ENCODE data around the gene TBC1D22A. TPM values are rescaled to one million over a fixed set of nuclear protein-coding genes. Genes with fewer than 3 reads are reported as not detected.

TBC1D22A gene
- total and polyA plus RNA-seq, 2 experiments from 2014 or later, result 9.6 to 13.3 TPM

- no peak for TF ChIP-seq JUNB (IDR thresholded peaks at IDR 0.05; ENCODE audit: unreplicated experiment)
- no peak for TF ChIP-seq EZH2phosphoT487 (IDR thresholded peaks at IDR 0.05; ENCODE audit: unreplicated experiment)
- TF ChIP-seq REST (IDR thresholded peaks at IDR 0.05; ENCODE audit: unreplicated experiment), result no peak
- TF ChIP-seq ZNF462 (CRISPR knock-in tag; IDR thresholded peaks at IDR 0.05), result no peak
- TF ChIP-seq ZNF331 (CRISPR knock-in tag; IDR thresholded peaks at IDR 0.05; ENCODE audit: low read depth), result no peak
- TF ChIP-seq ZNF114 (CRISPR knock-in tag; IDR thresholded peaks at IDR 0.05), result no peak
- TF ChIP-seq CREB1 (CRISPR knock-in tag; IDR thresholded peaks at IDR 0.05; ENCODE audit: low read depth), result no peak
- TF ChIP-seq ETS1 (IDR thresholded peaks at IDR 0.05), result no peak
- TF ChIP-seq POLR2AphosphoS5 (IDR thresholded peaks at IDR 0.05; ENCODE audit: low read depth), result no peak
- no peak for TF ChIP-seq CTCF (conservative IDR thresholded peaks at IDR 0.05; ENCODE audit: low read depth in 2 of 2)
- no peak for TF ChIP-seq EZH2 (IDR thresholded peaks at IDR 0.05; ENCODE audit: low read depth, unreplicated experiment)
- no peak for TF ChIP-seq NANOG (IDR thresholded peaks at IDR 0.05; ENCODE audit: borderline replicate concordance)
- no peak for TF ChIP-seq STAT1 (IDR thresholded peaks at IDR 0.05; ENCODE audit: unreplicated experiment)
- ATAC-seq (no peak), DNase-seq (ENCODE audit: low spot score) (no peak)
- H3K9me2 ChIP-seq (ENCODE audit: insufficient read depth), result no peaks in the 10 kb centered on the region
- H2AFZ ChIP-seq, result no peak overlapping the region
- no peak overlapping the region for H3K27ac ChIP-seq (ENCODE audit: low read depth)
- Mint-ChIP-seq H3K4me1 (no peaks in the 10 kb centered on the region), H3K27ac (no peak overlapping the region), H3K27me3 (ENCODE audit: insufficient read depth, low read depth, poor library complexity) (peaks cover 6% of the 10 kb centered on the region), H3K36me3 (ENCODE audit: low read depth) (peaks cover 39% of the 10 kb centered on the region), H3K4me3 (no peak overlapping the region), H3K9me3 (peaks cover 85% of the 10 kb centered on the region)
- H3K4me1 ChIP-seq (ENCODE audit: insufficient read depth), result no peaks in the 10 kb centered on the region
- H3K27me3 ChIP-seq (ENCODE audit: insufficient read depth), result no peaks in the 10 kb centered on the region
- H4K20me1 ChIP-seq (replicated peaks; ENCODE audit: insufficient read depth), result no peaks in the 10 kb centered on the region
- H3K4me3 ChIP-seq, result no peak overlapping the region
- no peak overlapping the region for H3K4me2 ChIP-seq
- no peaks in the 10 kb centered on the region for H3F3A ChIP-seq (replicated peaks; ENCODE audit: low read depth)
- no peaks in the 10 kb centered on the region for H3K36me3 ChIP-seq (ENCODE audit: insufficient read depth)
- H3K79me2 ChIP-seq (replicated peaks; ENCODE audit: insufficient read depth), result no peaks in the 10 kb centered on the region
Observed at GRCh38 chr22:47205081-47205491, 442.6 kb downstream of the TBC1D22A start.
